Spleen (tissue), 7 donors: Measurements from ENCODE around the gene NUPR1.

Source experiments
- CTCF ChIP-seq, 11 experiments: fragments of 200-600 bp in 7 of 11; fragments of 450-650 bp in 4 of 11; sonication (generic) in 4 of 11; IDR thresholded peaks in 8 of 11; conservative IDR thresholded peaks in 3 of 11; 1 replicate in 7 of 11; 2 replicates in 4 of 11; pipeline versions ENCODE4 v1.4.0 to v1.8.0; 2016 to 2021; ENCODE audit warnings: antibody characterized with exemption in 11 of 11, inconsistent platforms in 4 of 11, mild to moderate bottlenecking in 1 of 11
- POLR2A ChIP-seq, 3 donors: fragments of 450-650 bp; IDR thresholded peaks; one replicate each; pipeline ENCODE4 v1.5.1; 2017; ENCODE audit warnings: antibody characterized with exemption in 3 of 3, mild to moderate bottlenecking in 1 of 3
- donor health status: DM: no; HTN: no; CAD: no; lungs with moderate emphysema.
- donor health status: DM: no; HTN: no; CAD: no.
- donor health status: DM: no; HTN: no; CAD: no.

- TF ChIP-seq CTCF (IDR thresholded peaks at IDR 0.05 in 8 of 11, conservative IDR thresholded peaks at IDR 0.05 in 3 of 11) = no peak
- TF ChIP-seq POLR2A (IDR thresholded peaks at IDR 0.05) = no peak
Measured at GRCh38 chr16:28587386-28587785, 48.6 kb upstream of the NUPR1 start.
